NCI-H1436 treated with DMSO at 0.1 percent for 48 hours (cell line): ENCODE data around the gene CCDC9B.

Source experiments
- DNase-seq: peaks from one replicate; lab custom pipeline; 2025; lab: John Stamatoyannopoulos, UW

Gene CCDC9B

GRCh38 chr15:40365624-40366456 is 25.1 kb upstream of the CCDC9B start:
- DNase-seq: no peak

GRCh38 chr15:40365016-40365415 is 24.3 kb upstream of the CCDC9B start:
- no peak for DNase-seq

- no peak for DNase-seq
These were observed 23.5 kb upstream of the CCDC9B start for GRCh38 chr15:40364251-40364650.

GRCh38 chr15:40363611-40364010 is 22.9 kb upstream of the CCDC9B start:
- DNase-seq: no peak

GRCh38 chr15:40361640-40362039 is 20.9 kb upstream of the CCDC9B start:
- no peak for DNase-seq

GRCh38 chr15:40360015-40360414 is 19.3 kb upstream of the CCDC9B start:
- no peak for DNase-seq

- no peak for DNase-seq
These were observed 18.0 kb upstream of the CCDC9B start for GRCh38 chr15:40358471-40359353.

- DNase-seq: no peak
These were observed 17.2 kb upstream of the CCDC9B start, which contains the start of gene DISP2 for GRCh38 chr15:40357723-40358470. Gene DISP2 (plus strand): TSS chr15:40358219. CDS start chr15:40358322, 103 bp downstream.

GRCh38 chr15:40357246-40357645 is 16.5 kb upstream of the CCDC9B start:
- DNase-seq: no peak

GRCh38 chr15:40355976-40356585 is 15.3 kb upstream of the CCDC9B start:
- DNase-seq: no peak

- DNase-seq: no peak
These were observed 13.9 kb upstream of the CCDC9B start for GRCh38 chr15:40354408-40355171.

GRCh38 chr15:40353697-40354096 is 13.0 kb upstream of the CCDC9B start:
- DNase-seq: no peak

GRCh38 chr15:40352281-40352901 is 11.7 kb upstream of the CCDC9B start:
- no peak for DNase-seq

- no peak for DNase-seq
These were observed 8.4 kb upstream of the CCDC9B start for GRCh38 chr15:40349163-40349562.

GRCh38 chr15:40348474-40348870 is 7.7 kb upstream of the CCDC9B start:
- DNase-seq: no peak

- no peak for DNase-seq
These were observed 7.1 kb upstream of the CCDC9B start for GRCh38 chr15:40347559-40348473.

GRCh38 chr15:40346579-40347558 is 6.1 kb upstream of the CCDC9B start:
- no peak for DNase-seq

- no peak for DNase-seq
These were observed 5.3 kb upstream of the CCDC9B start for GRCh38 chr15:40345867-40346578.
